NCI-H460 (cell line): ENCODE results near the gene DHRS3. TPM values are rescaled to one million over a fixed set of nuclear protein-coding genes. Genes with fewer than 3 reads are reported as not detected.
A peak's percentile ranks its signal among the peaks of the same experiment; 100 is the strongest.

Source experiments
- DNase-seq: peaks from one replicate; pipeline ENCODE4 v3.0.0-alpha.2; 2016; ENCODE audit warnings: low read depth; ENCODE audit errors: extremely low read depth
- total RNA-seq: library from RNA; depleted of rRNA; stranded (reverse); fragments of >200 nt; shearing (Covaris generic); gene quantifications from 2 replicates; pipeline ENCODE4 v1.2.3, GENCODE V29; 2014

Gene DHRS3
- total RNA-seq, 1 experiment from 2014 or later: 19.1 TPM

- peak; percentile 48 for DNase-seq
These were observed 1.2 kb upstream of the DHRS3 start for GRCh38 chr1:12618965-12619791.

GRCh38 chr1:12618661-12618964 lies 603 bp upstream of the DHRS3 start:
- DNase-seq: no peak

- DNase-seq: no peak
These were observed 504 bp downstream of the DHRS3 start for GRCh38 chr1:12617511-12617900.

- DNase-seq: no peak
These were observed 1.2 kb downstream of the DHRS3 start for GRCh38 chr1:12616709-12617373.

GRCh38 chr1:12615865-12616708 lies 1.9 kb downstream of the DHRS3 start:
- no peak for DNase-seq

- no peak for DNase-seq
These were observed 2.7 kb downstream of the DHRS3 start for GRCh38 chr1:12615159-12615864.

GRCh38 chr1:12614402-12615158 lies 3.4 kb downstream of the DHRS3 start:
- DNase-seq: no peak

- no peak for DNase-seq
These were observed 4.8 kb downstream of the DHRS3 start for GRCh38 chr1:12613180-12613579.

GRCh38 chr1:12610941-12611340 lies 7.1 kb downstream of the DHRS3 start:
- no peak for DNase-seq

- DNase-seq: no peak
These were observed 7.6 kb downstream of the DHRS3 start for GRCh38 chr1:12610305-12610935.

GRCh38 chr1:12609469-12610003 lies 8.5 kb downstream of the DHRS3 start:
- no peak for DNase-seq

GRCh38 chr1:12608311-12608957 lies 9.6 kb downstream of the DHRS3 start:
- no peak for DNase-seq

- no peak for DNase-seq
These were observed 10.7 kb downstream of the DHRS3 start for GRCh38 chr1:12607263-12607662.

- no peak for DNase-seq
These were observed 13.0 kb downstream of the DHRS3 start for GRCh38 chr1:12604986-12605385.

GRCh38 chr1:12604114-12604874 lies 13.7 kb downstream of the DHRS3 start:
- peak; percentile 78 for DNase-seq

GRCh38 chr1:12603224-12603623 lies 14.8 kb downstream of the DHRS3 start:
- no peak for DNase-seq

- DNase-seq: no peak
These were observed 15.4 kb downstream of the DHRS3 start for GRCh38 chr1:12602659-12603024.
